Fibroblast of lung (primary cell): ENCODE measurements around the gene WDR72.

Source experiments
- CTCF ChIP-seq, 2 donors: IDR thresholded peaks in 1 of 2; conservative IDR thresholded peaks in 1 of 2; 1 replicate in 1 of 2; 2 replicates in 1 of 2; pipeline ENCODE4 v1.5.1; 2011 to 2012; ENCODE audit warnings: low read length in 2 of 2, control low read depth in 1 of 2, inconsistent platforms in 1 of 2, low read depth in 1 of 2, mild to moderate bottlenecking in 1 of 2
- EZH2 ChIP-seq: IDR thresholded peaks from 2 replicates; pipeline ENCODE4 v1.5.1; 2012; ENCODE audit warnings: low read length, control low read depth, mild to moderate bottlenecking; ENCODE audit errors: missing control alignments

- TF ChIP-seq CTCF (conservative IDR thresholded peaks at IDR 0.05 in 1 of 2, IDR thresholded peaks at IDR 0.05 in 1 of 2; ENCODE audit: low read depth in 1 of 2, low read length in 2 of 2) (no peak), EZH2 (no peak)
Measured at GRCh38 chr15:53536479-53537120, 222.9 kb downstream of the WDR72 start.
